ENCODE measurements around the gene FAHD2B.
"Not testable (repeated sequence)": the region's sequence is repeated elsewhere in the genome, so short reads cannot be mapped to it uniquely, and the experiment has no call there.

Gene FAHD2B

GRCh38 chr2:97068722-97069121 is 26.0 kb downstream of the FAHD2B start:
- DNase-seq (ENCODE audit: low read depth in 1 of 2, low spot score in 1 of 2), result not testable (repeated sequence)

DNA sequence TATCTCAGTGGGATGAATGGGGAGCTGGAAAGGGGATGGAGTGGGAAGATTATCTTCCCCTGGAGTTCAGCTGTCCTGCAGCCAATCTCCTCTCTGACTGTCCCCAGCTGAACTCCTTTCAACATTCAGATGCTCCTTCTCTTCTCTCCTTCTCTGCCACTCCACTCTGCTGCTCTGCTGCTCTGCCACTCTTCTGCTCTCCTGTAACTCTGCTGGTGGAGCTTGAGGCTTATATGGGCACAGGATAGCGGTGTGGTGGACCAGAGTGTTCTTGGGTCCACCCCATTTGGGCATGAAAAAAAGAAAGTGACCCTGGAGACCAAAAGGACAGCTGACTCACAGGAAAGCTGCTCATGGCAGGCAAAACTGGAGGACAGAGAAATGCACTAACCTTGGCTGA is 26.6 kb downstream of the FAHD2B start:
- no peak for DNase-seq (ENCODE audit: low read depth in 1 of 2, low spot score in 1 of 2)

DNA sequence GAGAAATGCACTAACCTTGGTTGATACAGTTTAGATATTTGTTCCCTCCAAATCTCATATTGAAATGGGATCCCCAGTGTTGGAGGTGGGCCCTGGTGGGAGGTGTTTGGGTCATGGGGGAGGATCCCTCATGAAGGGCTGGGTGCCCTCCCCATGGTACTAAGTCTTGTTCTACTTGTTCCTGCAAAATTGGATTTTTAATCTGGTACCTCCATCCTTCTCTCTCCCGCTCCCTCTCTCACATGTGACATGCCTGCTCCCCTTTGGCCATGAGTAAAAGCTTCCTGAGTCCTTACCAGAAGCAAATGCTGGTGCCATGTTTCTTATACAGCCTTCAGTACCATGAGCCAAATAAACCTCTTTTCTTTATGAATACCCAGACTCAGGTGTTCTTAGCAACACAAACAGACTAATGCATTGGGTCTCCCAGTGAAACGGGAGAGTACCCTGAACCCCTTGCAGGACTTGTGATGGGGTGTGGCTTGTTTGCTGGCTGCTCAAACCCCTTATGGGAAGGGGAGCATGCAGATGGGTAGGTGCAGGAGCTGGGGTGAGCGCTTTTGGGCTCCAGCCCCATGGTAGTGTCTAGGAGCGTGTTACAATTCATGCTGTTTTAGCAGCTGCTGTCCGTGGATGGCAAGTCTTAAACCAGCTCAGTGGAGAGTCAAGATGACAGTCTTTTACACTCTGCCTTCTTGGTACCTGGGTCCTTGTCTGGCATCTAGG is 27.2 kb downstream of the FAHD2B start:
- no peak for DNase-seq (ENCODE audit: low read depth in 1 of 2, low spot score in 1 of 2)

GRCh38 chr2:97066030-97066429 is 28.7 kb downstream of the FAHD2B start:
- not testable (repeated sequence) for DNase-seq (ENCODE audit: low read depth in 1 of 2, low spot score in 1 of 2)

GRCh38 chr2:97062020-97062419 is 32.7 kb downstream of the FAHD2B start:
- not testable (repeated sequence) for DNase-seq (ENCODE audit: low read depth in 1 of 2, low spot score in 1 of 2)

DNA sequence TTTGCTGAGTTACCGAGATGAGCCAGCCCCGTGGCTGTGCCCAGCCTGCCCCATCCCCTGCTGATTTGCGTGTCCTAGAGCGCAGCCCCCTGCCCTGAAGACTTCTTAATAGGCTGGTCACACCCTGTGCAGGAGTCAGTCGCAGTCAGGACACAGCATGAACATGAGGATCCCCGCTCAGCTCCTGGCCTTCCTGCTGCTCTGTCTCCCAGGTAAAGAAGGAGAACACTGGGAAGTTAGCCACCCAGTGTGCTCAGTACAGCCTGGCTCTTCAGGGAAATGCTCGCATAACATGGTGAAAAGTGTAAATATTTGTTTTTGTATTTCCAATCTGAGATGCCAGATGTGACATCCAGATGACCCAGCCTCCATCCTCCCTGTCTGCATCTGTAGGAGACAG is 34.9 kb downstream of the FAHD2B start:
- not testable (repeated sequence) for DNase-seq (ENCODE audit: low read depth in 1 of 2, low spot score in 1 of 2)

DNA sequence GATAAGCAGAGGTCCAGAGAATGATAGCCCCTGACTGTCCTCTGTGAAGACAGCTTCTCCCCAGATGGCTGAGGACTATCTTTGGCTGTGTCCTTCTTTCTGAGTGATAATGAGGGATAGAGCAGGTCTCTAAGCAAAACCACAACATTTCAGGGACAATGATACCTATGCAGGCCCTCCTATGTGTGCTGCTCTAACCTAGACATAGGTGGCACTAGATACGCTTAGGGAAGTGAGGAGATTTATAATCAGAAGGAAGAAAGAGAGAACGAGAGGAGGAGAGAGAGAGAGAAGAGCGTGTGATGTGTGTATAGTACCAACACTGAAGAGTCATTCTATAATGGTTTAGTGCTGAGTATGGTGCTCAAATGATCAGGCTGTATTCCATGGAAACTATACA is 38.5 kb downstream of the FAHD2B start:
- DNase-seq (ENCODE audit: low read depth in 1 of 2, low spot score in 1 of 2), result not testable (repeated sequence)

DNA sequence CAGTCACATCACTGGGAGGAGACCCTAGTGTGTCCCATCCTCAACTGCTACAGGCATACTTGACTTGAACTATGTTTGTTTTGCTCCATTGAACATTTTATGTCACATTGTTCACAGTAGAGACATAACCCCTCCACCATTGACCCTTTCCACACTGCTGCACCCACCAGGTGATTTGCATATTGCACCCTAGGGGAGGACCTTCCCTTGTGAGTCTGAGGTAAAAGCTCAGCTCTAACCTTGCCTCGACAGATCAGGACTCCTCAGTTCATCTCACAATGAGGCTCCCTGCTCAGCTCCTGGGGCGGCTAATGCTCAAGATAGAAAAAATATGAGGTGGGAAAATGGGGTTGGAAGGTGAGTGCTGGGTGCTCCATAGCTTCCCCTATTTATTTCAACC is 44.6 kb downstream of the FAHD2B start:
- not testable (repeated sequence) for DNase-seq (ENCODE audit: low read depth in 1 of 2, low spot score in 1 of 2)

DNA sequence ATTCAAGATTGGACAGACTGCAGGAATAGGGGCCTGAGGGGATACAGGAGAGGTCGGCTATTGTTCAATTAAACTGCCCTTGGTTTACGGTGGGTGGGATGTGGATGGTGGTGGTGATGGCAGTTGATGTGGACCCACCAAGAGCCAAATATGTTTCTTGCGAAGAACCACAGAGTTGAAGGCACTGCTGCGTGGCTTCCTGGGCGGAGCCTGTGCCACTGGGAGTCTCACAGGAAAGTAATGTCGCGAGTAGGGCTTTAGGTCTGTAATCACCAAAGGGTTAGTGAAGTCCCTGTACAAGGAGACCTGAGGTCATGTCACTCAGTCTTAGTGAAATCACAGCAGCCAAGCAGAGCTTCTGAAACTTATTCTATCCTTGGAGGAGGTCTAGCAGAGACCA is 46.2 kb downstream of the FAHD2B start:
- DNase-seq (ENCODE audit: low read depth in 1 of 2, low spot score in 1 of 2), result not testable (repeated sequence)

- DNase-seq (ENCODE audit: low read depth in 1 of 2, low spot score in 1 of 2), result not testable (repeated sequence)
Measured at GRCh38 chr2:97046676-97047075, 48.0 kb downstream of the FAHD2B start.

DNA sequence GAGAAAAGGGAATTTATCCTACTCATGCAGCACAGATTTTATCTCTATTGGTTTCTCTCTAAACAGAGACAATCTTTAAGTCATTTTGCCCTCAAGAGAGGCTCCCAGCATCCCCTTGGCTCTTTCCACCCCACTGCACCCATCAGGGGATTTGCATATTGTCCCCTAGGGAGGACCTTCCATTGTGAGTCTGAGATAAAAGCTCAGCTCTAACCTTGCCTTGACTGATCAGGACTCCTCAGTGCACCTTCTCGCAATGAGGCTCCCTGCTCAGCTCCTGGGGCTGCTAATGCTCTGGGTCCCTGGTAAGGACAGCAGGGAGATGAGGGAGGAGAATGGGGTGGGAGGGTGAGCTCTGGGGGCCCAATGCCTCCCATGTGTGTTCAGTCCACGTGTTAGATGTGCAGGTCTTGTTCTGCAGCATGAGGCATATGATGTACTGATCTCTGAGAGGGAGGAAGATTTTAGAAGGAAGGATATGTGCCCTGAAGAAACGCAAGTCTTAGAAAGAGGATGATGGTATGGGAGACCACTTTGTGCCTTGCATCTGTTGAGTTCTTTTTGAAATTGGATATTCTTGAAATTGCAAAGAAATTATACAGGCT is 48.7 kb downstream of the FAHD2B start:
- not testable (repeated sequence) for DNase-seq (ENCODE audit: low read depth in 1 of 2, low spot score in 1 of 2)

All from stimulated activated CD4-positive, alpha-beta T cell treated with anti-CD3 and anti-CD28 coated beads, Interleukin-15, amount 100 ng/mL, for 1 hour (primary cell).